GM12864 (cell line): ENCODE data around the gene CD8B2.
"Not testable (repeated sequence)": the region's sequence is repeated elsewhere in the genome, so short reads cannot be mapped to it uniquely, and the experiment has no call there.

ENCODE experiments used
- DNase-seq: peaks from one replicate; pipeline ENCODE4 v3.0.0-alpha.2; 2011; ENCODE audit warnings: low read depth
- H3K4me3 ChIP-seq: 2 replicates; pipeline ENCODE4 v1.5.1; 2011; ENCODE audit warnings: mild to moderate bottlenecking, low read depth, low read length, control low read depth

Gene CD8B2

DNA sequence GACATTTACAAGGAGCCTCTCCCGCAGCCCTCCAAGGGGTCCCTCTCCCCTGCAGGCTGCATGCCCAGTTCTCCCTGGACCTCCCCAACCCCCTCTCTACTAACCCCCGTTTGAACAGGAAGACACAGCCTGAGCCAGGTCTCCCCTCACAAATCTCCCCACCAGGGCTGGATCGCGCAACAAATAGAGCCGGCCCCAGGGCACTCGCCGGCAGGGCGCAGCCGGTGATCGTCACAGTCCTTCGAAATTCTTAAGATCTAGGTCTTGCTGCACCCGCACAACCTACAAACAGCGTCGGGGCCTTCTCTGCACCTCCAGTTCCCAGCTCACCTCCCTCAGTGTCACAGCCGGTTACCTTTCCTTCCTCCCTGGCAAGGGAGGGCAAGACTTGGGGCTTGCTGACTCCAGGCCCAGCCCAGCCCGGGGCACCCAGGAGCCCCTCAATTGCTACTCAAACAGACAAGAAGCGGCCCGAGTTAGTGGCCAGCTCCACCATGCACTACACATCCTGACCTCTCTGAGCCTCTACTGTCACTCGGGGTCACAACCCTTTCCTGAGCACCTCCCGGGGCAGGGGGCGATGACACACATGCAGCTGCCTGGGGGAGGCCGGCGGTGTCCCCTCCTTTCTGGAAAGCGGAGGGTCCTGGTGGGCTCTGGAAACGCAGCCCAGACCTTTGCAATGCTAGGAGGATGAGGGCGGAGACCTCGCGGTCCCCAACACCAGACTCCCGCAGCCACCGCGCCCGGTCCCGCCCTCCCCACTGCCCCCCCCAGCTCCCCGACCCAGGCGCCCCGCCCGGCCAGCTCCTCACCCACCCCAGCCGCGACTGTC lies at the start of gene CD8B2:
TSS of gene CD8B2 (plus strand) at position 814 of the 835 bp plus-strand sequence. CDS start 63 bp downstream, outside the sequence.
- DNase-seq, H3K4me3 ChIP-seq: not testable (repeated sequence)

DNA sequence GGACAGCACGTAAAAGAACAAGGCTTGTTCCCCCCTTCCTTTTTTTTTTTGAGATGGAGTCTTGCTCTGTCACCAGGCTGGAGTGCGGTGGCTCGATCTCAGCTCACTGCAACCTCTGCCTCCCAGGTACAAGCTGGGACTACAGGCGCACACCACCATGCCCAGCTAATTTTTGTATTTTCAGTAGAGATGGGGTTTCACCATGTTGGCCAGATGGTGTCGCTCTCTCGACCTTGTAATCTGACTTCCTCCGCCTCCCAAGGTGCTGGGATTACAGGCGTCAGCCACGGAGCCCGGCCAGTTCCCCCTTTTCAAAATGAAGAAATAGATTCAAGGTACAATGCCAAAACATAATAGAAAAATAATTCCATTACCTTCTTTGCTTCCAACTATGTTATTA lies 25.3 kb upstream of the CD8B2 start:
- DNase-seq, H3K4me3 ChIP-seq: not testable (repeated sequence)

DNA sequence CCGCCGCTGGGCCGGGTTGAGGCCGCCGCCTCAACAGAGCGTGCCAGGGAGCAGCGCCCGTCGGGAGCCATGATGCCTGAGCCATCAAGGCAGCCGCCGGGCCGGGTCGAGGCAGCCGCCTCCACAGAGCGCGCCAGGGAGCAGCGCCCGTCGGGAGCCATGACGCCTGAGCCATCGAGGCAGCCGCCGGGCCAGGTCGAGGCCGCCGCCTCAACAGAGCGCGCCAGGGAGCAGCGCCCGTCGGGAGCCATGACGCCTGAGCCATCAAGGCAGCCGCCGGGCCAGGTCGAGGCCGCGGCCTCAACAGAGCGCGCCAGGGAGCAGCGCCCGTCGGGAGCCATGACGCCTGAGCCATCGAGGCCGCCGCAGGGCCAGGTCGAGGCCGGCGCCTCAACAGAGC lies 19.6 kb upstream of the CD8B2 start:
- not testable (repeated sequence) for H3K4me3 ChIP-seq, DNase-seq

DNA sequence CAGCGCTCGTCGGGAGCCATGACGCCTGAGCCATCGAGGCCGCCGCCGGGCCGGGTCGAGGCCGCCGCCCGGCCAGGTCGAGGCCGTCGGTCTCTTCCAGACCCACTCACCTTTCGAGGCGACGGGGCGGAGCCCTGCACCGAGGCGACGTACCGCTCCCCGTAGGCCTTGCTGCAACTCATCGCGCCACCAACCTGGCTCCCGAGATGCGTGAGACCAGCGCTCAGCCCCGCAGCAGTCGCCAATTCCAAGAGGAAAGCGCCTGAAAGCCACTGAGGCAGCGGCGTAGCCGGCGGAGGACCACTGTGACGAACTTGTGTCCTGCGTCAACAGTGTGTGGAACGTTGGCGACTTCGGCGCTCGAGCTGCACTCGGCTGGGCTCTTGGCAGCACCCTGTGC lies 19.1 kb upstream of the CD8B2 start, which contains the start of gene RGPD3:
TSS of gene RGPD3 (minus strand) at position 307 of the 400 bp plus-strand sequence. CDS start at position 182, 125 bp downstream.
- DNase-seq, H3K4me3 ChIP-seq: not testable (repeated sequence)

DNA sequence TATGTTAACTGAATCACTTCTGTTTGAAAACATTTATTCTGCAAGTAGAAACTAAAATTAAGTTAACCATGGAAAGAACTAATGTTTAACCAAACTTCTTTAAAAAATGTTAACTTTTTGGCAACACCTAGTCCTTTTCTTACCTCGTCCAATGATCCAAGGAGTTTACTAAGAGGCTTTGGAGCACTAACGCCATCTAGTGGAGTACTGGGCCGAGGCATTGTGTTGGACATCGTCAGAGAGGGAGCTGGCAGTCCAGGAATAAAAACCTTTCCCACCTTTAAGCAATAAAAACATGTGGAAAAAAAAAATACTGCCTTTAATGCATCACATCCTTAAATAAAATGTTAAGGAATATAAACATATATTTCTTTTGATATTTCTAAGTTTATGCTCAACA lies 16.5 kb upstream of the CD8B2 start:
- not testable (repeated sequence) for DNase-seq

DNA sequence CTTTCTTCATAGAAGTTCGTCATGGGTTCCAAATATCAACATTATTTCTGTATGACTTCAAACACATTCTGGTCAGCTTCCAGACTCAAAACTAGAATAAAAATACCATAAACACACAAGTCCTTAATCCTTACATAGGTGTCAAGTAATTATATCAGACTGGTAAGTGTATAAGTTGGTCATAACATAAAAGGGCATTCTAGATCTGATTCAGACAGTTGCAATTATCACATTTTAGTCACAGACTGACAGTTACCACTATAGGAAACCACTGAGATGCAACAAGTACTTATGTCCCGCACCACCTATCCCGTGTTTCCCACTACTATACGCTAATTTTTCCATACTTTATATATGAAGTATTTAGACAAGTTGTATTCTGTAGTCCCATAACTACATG lies 9.5 kb upstream of the CD8B2 start:
- not testable (repeated sequence) for H3K4me3 ChIP-seq, DNase-seq

More for the DNA sequence above, 16.5 kb upstream of the CD8B2 start:
- H3K4me3 ChIP-seq: not testable (repeated sequence)

DNA sequence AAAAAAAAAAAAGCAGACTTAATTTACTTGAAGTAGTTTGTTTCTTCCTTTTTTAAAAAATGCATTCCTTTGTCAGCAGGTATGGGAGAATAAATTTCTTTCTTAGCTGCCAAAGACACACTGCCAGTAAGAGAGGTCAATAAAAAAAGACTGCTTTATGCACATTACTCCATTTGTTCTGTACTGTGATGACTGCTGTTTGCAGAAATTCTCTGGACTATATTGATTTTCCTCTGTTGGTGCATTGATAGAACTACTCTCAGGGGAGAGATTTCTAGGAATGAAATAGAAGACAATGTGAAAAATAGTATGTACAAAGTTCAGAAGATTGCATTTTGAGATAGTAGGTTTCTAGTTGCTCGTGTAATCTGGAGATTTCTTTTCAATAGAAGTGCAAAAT lies 7.6 kb upstream of the CD8B2 start:
- H3K4me3 ChIP-seq, DNase-seq: not testable (repeated sequence)

DNA sequence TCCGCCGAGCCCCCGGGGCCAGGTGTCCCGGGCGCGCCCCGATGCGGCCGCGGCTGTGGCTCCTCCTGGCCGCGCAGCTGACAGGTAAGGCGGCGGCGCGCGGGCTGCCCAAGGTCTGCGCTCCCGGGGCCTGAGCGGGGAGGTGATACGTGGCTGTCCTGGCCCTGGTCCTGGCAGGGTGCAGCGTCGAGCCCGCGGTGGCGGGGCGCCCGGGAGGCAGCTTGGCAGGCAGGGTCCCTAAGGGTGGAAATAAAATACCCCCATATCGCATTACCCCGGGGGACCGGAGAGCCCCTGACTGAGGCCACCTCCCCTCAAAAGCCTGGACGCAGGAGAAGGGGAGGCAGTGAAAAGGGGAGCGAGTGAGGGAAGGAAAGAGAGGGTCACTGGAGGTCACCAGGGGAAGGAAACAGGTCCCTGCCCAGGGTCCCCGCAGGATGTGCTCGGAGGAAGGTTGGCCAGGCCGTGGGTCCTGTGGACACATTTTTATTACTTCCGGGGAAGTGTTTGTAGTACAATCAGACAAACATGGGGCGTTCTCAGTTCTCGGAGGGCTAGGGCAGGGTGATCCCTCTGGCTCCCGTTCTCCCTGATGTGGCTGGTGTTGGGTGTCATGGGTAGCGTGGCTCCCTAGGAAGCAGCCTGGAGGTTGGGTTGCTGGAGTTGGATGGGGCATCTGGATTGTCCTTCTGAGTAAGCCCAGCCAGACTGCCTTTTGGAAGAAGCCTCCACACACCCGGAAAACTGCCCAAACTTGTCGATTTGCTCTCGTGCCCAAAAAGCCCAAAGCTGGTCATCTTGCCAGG lies 425 bp downstream of the CD8B2 start:
- not testable (repeated sequence) for H3K4me3 ChIP-seq

DNA sequence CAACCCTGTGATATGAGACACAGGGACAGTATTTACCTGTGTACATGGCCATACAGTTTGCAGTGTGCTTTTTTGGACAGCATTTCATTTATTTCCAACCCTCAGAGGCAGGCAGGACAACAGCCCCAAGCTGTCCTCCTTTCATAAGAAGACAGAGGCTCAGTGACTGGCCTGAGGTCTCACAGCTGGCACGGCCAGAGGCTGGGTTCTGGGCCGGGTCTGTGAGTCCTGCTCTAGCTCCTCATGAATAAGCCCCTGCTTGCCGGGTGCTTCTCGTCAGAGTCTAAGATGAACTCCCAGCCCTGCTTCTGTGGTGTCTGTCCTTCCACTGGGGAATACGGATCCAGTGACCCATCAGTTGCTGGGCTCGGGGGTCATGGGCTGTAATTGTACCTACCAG lies 2.5 kb downstream of the CD8B2 start:
- not testable (repeated sequence) for DNase-seq

More for the DNA sequence above, 425 bp downstream of the CD8B2 start:
- DNase-seq: not testable (repeated sequence)

DNA sequence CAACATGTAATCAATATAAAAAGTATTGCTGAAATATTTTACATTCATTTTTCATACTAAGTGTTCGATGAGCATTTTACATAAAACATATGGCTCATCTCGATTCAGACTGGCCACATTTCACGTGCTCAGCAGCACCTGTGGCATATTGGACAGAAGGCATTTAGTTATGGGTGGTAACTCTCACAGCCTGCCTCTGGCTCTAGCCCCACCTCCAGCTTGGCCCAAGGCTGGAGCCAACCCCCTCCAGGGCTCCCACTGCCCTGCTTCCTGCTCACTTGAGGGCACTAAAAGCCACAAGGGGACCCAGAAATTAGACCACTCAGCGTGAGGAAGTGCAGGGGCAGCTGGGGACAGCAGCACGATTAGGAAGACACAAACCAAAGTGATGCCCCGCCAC lies 5.2 kb downstream of the CD8B2 start:
- H3K4me3 ChIP-seq, DNase-seq: not testable (repeated sequence)

More for the DNA sequence above, 2.5 kb downstream of the CD8B2 start:
- H3K4me3 ChIP-seq: not testable (repeated sequence)

DNA sequence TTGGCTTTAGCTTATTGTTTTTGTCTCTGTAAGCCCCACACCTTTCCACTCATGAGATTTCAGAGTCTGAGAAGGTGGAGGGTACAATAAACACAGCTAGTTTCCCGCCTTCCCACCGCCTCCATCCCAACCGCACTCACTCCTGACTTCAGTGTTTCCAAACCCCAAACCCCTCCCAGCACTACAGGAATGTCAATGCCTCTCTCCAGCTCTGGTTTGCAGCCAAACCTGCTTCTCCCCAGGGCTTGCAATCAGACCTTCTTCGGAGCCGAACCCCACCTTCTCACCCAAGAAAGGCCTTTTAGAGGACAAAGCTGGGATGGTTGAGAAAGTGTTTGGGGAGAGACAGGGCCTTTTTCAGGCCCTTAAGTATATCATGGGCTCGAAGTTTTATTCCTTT lies 5.7 kb downstream of the CD8B2 start:
- not testable (repeated sequence) for DNase-seq, H3K4me3 ChIP-seq

DNA sequence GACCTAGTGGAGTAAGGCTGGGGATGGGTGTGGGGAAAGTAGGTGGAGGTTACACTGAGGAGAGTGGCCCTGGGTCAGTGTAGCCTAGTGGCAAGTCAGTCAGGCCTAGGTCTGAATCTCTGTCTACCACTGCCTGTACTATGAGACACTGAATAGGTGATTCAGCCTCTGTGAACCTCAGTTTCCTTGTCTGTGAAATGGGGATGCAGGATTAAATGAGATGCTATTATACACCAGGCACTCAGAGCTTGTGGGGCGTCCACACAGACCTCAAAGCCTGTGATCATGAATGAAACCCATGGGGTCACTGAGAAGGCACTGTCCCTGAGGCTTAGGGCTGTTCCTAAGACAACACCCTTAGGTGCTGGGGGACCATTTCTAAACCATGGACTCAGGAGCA lies 11.4 kb downstream of the CD8B2 start:
- not testable (repeated sequence) for H3K4me3 ChIP-seq, DNase-seq

DNA sequence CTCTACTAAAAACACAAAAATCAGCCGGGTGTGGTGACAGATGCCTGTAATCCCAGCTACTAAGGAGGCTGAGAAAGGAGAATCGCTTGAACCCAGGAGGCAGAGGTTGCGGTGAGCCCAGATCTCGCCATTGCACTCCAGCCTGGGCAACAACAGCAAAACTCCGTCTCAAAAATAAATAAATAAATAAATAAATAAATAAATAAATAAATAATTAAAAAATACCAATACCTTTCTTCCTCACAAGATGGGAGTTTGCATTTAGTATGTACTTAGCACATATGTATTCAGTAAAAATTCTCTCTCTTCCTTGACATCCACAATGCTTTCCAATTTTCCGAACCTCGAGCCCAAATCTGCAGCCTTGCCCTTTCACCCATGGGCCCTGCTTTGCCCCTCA lies 13.2 kb downstream of the CD8B2 start:
- H3K4me3 ChIP-seq, DNase-seq: not testable (repeated sequence)

DNA sequence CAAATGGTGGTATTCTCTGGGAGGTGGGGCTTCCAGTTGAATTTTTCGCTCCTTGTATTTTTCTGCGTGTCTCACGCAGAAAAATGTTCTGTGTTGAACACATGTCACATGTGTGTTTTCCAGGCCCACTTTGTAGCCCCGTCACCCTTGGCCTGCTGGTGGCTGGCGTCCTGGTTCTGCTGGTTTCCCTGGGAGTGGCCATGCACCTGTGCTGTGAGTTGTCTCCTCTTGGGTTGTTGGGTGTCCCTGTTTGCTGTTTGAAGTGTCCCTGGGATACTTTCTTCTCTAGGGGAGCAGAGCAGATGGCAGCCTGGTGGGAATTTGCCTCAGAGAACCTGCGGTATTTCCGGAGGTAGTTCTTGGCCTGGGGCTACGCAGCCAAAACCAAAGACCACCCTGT lies 15.2 kb downstream of the CD8B2 start:
- DNase-seq, H3K4me3 ChIP-seq: not testable (repeated sequence)

DNA sequence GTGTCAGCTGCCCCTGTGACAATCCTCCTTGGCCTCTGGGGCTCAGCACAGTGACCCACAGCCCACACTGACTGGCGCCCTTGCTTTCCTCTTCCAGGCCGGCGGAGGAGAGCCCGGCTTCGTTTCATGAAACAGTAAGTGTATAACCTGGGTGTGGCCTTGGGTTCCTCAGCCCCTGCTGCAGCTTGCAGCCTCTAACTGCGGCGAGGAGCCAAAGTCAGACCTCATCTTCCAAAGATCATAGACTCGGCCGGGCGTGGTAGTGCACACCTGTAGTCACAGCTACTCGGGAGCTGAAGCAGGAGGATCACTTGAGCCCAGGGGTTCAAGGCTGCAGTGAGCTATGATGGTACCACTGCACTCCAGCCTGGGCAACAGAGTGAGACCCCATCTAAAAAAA lies 17.0 kb downstream of the CD8B2 start:
- H3K4me3 ChIP-seq, DNase-seq: not testable (repeated sequence)

DNA sequence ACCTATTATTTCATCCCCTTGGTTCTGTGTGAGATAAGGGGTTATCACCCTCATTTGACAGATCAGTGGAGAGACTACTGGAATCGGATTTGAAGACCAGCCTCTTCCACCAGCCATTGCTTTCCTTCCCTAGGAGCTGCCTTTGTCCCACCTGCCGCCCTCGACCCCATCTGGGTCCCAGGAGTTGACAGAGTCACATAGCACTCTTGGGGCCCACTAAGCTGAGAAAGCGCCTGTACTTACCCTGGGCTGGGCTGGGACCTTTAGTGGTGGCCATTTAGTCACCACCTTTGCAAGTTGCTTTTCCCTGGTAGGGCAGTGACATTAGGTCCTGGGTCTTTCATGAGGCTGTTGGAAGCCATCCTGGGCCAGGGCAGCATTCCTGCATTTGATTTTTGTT lies 17.6 kb downstream of the CD8B2 start:
- not testable (repeated sequence) for DNase-seq, H3K4me3 ChIP-seq

DNA sequence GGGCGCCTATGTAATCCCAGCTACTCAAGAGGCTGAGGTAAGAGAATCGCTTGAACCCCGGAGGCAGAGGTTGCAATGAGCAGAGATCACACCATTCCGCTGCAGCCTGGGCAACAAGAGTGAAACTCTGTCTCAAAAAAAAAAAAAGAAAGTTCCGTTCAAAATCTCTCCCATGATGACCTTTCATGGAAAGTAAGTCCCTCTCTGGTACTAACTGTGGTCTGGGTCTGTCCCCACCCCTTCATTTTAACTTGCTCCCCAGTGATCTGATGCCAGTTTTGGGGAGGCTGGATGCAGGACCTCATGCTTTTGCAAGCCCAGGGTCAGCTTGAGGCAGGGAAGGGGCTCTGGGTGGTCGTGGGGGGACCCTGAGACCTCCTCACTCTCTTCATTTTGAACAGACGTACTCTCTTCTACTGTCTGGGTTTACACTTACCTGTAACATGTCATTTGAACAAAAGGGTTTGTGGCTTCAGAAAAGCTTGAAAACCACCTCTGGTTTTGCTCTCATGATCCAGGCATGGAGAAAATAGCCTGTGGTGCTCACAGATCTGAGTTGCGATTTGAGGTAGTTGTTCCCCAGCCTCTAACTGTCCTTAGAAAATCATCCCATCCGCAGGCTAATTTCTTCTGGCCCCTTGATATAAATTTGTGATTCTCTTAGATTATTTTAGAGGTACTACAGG lies 19.0 kb downstream of the CD8B2 start:
- not testable (repeated sequence) for DNase-seq, H3K4me3 ChIP-seq

DNA sequence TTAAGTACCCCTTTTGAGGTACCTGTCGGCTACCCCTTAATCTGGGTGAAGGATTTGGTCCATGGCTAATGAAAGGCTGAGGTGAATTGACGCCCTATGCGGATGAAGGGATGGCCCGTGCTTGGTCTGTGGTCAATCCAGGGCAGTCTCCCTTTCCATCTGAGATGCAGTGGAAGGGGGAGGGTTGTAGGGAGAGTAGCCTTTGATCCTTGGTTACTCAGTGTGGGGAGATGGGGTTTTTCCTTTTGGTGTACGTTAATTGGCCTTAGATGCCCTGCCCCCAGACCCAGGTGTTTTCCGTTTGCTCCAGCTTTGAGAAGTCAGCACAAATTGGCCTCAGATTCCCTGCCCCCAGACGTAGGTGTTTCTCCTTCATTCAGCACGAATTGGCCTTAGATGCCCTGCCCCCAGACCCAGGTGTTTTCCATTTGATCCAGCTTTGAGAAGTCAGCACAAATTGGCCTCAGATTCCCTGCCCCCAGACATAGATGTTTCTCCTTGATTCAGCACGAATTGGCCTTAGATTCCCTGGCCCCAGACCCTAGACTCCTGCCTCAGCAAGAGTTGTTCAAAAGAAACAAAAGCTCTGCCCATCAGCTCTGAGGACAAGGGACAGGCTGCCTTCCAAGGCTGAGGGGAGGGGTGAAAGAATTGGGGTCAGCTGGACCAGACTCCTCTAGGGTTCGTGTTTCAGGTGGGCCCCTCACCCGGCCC lies 21.7 kb downstream of the CD8B2 start:
- H3K4me3 ChIP-seq, DNase-seq: not testable (repeated sequence)

DNA sequence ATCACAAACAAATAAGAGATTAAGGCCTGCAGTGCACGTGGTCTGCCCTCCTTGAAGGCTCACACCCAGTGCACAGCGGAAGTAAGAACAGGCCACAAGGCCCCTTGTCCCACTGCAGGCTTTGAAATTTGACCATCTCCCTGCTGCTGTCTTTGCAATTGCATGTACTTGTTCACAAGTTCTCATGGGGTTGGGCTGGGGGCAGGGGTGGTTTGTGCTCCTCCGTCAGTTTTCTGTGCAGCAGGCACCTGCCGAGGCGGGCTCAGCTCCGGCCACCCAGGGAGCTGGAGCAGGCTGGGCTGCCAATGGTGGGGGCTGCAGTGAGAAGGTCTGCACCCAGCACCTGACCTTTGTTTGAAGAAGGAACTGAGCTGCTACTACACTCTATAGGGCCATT lies 22.2 kb downstream of the CD8B2 start:
- DNase-seq: not testable (repeated sequence)

More for the DNA sequence above, 22.2 kb downstream of the CD8B2 start:
- H3K4me3 ChIP-seq: not testable (repeated sequence)
